ENCODE data around the gene PKLR.

Gene PKLR

DNA sequence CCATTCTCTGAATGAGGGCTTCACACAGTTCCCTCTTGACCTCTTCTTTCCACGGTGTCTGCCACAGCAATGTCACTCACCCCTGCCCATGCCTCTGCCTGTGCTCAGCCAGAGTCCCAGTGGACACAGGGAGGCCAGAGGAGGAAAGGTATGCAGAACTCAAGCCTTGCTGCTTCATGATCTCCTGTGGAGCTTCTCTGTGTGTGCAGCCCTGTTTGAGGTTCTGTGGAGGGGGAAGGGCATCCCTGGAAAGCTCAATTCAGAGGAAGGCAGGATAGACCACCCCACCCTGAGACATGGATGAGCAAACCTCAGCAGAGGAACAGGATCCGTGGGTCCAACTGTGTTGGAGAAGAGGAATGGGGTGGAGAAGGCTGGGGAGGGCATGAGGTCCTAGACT, 22.0 kb downstream of the PKLR start:
- peak overlapping the region; percentile 79 for H3K27ac ChIP-seq
- TF ChIP-seq, protein P1, sequence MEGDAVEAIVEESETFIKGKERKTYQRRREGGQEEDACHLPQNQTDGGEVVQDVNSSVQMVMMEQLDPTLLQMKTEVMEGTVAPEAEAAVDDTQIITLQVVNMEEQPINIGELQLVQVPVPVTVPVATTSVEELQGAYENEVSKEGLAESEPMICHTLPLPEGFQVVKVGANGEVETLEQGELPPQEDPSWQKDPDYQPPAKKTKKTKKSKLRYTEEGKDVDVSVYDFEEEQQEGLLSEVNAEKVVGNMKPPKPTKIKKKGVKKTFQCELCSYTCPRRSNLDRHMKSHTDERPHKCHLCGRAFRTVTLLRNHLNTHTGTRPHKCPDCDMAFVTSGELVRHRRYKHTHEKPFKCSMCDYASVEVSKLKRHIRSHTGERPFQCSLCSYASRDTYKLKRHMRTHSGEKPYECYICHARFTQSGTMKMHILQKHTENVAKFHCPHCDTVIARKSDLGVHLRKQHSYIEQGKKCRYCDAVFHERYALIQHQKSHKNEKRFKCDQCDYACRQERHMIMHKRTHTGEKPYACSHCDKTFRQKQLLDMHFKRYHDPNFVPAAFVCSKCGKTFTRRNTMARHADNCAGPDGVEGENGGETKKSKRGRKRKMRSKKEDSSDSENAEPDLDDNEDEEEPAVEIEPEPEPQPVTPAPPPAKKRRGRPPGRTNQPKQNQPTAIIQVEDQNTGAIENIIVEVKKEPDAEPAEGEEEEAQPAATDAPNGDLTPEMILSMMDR (conservative IDR thresholded peaks at IDR 0.05), result no peak

DNA sequence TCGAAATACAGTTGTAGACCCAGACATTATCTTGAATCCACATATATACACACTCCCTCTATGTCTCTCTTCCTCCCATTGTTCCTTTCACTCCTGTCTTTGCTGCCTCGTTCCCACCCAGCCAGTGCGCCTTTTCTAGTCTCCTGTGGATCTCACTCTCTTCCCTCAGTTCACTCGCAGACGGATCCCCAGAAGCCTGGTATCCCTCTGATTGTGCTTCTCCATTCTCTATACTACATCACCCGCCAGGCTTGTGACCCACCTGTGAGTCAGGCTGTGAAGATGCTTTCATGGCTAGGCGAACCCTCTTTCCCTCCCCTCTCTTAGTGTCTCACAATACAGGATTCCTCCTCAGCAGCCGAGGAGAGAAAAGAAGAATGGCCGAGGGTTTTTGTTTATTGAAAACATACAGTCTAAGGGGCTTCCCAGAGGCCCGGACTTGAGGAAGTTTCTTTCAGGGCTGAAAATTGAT, 22.5 kb downstream of the PKLR start:
- TF ChIP-seq, protein P1 (conservative IDR thresholded peaks at IDR 0.05), result peak; percentile 18; the same call in 1 of the 2 replicates
- H3K27ac ChIP-seq, result peak overlapping the region; percentile 79

DNA sequence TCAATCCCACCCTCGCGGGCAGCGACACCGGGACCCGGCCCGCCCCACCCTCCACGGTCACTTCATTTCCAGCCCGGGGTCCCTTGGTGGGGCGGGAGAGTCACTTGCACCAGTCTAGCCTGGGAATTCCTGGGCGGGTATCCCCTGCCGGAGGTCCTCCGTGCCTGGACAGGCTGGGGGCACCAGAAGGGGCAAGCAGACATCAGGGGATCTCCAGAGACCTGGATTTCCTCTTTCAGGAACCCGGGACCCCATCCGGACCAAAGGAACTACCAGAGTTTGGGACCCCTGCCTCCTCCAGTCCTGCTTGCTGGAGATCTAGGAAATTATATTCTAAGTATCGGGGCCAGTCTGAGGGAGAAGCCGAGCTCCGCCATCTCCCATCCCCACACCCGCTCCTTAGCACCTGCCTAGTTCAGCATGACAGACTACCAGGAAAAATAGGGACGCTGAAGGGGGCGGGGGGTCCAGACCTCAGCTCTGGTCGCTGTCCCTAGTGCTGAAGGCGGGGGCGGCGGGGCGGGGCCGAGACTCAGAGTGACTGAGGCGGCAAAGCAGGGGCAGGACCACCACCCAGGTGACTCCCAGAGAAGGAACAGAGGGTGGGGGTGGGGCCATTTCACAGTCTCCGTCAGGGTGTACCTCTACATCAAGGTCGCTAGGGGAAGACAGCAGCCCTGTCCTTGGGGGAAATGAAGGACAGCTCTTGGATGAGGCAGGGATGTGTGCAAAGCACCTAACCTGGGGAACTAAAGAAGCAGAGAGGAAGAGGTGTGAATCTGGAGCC, 23.1 kb downstream of the PKLR start:
- H3K27ac ChIP-seq, result peak overlapping the region; percentile 79
- TF ChIP-seq, protein P1 (conservative IDR thresholded peaks at IDR 0.05), result peak; percentile 69

DNA sequence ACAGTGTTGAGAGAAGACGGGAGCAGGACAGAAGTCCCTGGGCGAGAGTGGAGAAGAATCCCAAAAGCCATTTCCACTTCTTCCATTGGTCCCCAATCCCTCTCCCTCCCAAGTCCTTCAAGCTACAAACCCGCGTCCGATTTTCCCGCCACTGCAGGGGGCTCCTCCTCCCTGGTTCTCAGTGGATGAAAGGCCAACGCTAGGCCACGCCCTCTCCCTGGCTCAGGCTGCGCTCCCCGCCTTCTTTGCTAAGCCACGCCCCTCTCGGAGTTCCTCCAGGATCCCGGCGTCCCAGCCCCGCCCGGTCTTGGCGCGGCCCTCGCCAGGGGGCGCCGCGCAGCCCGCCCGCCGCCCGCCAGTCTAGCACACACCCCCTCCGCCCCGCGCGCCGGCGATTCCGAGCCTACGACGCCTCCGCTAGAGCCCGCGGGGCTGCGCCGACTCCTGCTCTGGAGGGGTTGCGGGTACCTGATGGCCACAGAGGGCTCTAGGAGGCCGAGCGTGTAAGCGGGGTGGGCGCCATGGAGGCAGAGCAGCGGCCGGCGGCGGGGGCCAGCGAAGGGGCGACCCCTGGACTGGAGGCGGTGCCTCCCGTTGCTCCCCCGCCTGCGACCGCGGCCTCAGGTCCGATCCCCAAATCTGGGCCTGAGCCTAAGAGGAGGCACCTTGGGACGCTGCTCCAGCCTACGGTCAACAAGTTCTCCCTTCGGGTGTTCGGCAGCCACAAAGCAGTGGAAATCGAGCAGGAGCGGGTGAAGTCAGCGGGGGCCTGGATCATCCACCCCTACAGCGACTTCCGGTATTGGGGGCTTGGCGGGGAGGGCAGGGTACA, 24.0 kb downstream of the PKLR start, which contains the start of gene HCN3:
TSS of gene HCN3 (plus strand) at position 394 of the 832 bp plus-strand sequence. CDS start at position 522, 128 bp downstream.
- TF ChIP-seq, protein P1 (conservative IDR thresholded peaks at IDR 0.05), result peak; percentile 87
- peak within 1 kb of the TSS; percentile 79 for H3K27ac ChIP-seq

DNA sequence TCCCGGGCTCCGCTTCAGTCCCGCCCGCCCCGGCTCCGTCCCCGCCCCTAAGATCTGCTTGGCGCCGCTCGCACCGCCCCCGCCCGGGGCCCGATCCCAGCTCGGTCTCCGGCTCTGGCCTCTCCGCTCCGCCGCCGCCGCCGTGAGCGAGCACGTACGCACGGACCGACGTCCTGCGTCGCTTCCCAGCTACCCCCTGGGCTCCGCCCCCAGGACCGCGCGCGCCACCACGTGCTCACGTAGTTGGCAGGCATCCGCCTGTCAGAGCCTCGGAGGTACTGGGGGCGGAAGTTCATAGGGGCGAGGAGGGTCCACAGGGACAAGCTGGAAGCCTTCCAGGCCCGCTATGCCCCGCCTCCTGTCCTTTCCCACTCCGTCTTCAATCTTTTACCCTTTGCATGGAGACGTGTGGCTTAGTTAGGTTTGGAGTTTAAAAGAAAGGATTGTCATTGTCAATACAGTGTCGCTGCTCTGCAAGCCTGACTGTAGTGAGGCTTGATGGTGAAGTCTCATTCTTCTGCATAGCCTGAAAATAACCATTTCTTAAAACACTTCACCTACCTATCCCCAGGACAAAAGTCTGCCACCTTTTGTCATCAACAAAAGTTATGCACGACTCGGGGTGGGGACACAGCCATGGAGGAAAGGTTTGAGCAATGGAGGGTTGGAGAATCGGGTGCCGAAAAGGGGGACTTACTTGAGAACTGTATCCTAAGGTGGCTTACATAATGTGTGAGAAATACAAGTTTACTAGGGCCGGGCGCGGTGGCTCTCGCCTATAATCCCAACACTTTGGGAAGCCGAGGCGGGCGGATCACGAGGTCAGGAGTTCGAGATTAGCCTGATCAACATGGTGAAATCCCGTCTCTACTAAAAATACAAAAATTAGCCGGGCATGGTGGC, 27.6 kb downstream of the PKLR start, which contains the start of gene CLK2:
TSS of gene CLK2 (minus strand) at position 162 of the 903 bp plus-strand sequence. CDS start 2,527 bp downstream, outside the sequence.
- H3K27ac ChIP-seq, result peak within 1 kb of the TSS; percentile 94

DNA sequence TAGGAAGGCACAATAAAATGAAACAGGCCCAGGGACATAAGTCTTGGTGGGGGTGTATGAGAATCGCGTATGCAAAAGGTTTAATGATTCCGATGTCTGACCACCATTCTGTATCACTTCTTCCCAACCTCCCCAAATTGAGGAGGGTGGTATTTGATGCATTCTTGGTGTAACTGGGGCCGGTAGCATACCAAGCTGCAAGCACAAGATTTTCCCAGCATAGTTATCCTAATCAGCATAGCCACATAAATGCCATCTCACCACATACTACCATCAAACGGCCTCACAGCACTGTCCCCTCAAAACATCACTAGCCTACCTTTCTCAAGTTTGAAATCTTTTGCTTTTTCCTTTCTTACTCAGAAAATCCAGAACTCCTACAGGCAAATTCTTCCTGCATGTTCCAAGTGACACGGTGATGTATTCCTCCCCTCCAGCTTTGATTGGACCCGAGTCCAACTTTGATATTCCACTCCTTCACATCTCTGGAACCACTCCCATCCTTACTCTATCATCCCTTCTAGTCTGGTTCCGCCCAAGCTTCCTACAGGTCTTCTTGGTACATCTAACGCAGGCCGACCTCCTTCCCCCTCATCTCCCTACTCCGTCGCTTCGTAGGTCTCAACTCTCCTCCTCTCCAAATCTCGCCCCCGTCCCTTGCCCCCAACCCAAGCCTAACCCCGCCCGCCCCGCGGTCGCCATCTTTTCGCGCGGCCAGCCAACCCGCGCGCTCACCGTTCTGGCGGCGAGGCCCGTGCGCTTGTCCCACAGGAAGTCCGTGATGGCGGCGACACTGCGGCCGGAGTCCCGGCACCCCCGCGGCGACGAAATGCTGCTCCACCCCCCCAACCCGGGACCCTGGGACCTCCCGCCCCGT, 28.5 kb downstream of the PKLR start:
- peak overlapping the region; percentile 94 for H3K27ac ChIP-seq
- TF ChIP-seq, protein P1 (conservative IDR thresholded peaks at IDR 0.05), result no peak

More for the DNA sequence above, 27.6 kb downstream of the PKLR start, which contains the start of gene CLK2:
- TF ChIP-seq, protein P1 (conservative IDR thresholded peaks at IDR 0.05), result no peak

All from VCaP (cell line).